ENCODE data around the gene C22orf15.

C22orf15 gene

DNA sequence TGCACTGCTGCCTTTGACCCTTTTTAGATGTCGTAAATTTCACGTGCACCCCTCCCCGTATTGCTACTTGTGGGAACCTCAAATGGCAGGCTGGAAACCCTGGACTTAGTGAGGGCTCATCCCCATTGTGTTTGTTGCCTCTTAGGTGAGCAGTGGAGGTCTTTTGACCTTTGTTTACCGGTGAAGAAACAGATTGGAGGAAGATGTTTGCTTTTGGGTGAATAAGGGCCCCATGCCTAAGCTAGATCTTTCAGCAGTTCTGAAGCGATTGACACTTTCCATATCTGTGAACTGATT is 24.8 kb downstream of the C22orf15 start:
- DNase-seq (ENCODE audit: low read depth in 2 of 2): no peak

DNA sequence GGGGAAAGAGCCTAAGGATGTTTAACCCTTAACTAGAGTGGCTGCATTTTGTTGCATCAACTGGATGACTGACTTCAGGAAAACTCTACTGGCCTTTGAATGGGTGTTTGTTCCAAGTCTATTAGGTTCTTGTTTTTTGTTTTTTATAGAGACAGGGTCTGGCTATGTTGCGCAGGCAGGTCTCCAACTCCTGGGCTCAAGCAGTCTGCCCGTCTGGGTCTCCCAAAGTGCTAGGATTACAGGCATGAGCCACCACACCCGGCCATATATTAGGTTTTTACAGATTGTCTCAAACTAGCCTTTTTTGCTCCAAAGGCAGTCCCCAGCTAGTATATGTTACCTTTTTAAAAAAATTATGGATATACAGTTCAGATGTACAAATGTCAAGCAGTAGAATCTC is 25.1 kb downstream of the C22orf15 start:
- no peak for DNase-seq (ENCODE audit: low read depth in 2 of 2)

DNA sequence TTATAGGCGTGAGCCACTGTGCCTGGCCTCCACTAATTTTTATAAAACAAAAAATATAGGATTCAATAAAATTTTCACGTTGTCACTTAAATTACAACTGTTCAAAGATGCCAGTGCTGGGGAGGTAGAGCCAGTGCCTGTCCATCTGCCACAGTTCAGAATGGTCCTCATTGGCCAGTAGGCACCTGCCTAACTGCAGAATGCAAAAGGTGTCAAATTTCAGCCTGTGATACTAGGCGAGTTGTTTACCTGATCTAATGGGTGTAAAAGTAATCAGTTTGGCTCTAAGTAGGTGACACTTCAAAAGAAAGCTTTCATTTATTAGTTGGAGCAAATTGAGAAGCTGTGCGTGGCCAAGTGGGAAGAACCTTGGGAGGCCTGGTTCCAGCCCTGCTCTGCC is 26.3 kb downstream of the C22orf15 start:
- DNase-seq (ENCODE audit: low read depth in 2 of 2): no peak

DNA sequence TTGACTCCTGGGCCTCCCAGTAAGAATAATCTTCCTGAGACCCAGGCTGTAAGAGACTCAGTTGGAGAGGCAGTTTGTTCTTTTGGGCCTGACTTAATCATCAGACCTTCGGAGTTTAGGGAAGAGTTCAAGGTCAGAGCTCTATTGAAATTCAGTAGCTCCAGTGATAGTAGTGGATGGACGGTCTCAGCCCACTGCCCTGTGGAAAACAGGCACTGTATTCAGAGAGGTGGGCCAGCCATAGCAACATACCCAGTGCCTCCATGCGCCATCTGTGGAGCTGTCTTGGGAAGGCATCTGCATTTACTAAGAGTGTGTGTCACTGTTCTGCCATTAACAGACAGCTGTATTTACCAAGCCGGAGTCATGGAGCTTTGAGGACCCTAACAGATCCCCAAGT is 26.8 kb downstream of the C22orf15 start:
- DNase-seq (ENCODE audit: low read depth in 2 of 2): no peak

DNA sequence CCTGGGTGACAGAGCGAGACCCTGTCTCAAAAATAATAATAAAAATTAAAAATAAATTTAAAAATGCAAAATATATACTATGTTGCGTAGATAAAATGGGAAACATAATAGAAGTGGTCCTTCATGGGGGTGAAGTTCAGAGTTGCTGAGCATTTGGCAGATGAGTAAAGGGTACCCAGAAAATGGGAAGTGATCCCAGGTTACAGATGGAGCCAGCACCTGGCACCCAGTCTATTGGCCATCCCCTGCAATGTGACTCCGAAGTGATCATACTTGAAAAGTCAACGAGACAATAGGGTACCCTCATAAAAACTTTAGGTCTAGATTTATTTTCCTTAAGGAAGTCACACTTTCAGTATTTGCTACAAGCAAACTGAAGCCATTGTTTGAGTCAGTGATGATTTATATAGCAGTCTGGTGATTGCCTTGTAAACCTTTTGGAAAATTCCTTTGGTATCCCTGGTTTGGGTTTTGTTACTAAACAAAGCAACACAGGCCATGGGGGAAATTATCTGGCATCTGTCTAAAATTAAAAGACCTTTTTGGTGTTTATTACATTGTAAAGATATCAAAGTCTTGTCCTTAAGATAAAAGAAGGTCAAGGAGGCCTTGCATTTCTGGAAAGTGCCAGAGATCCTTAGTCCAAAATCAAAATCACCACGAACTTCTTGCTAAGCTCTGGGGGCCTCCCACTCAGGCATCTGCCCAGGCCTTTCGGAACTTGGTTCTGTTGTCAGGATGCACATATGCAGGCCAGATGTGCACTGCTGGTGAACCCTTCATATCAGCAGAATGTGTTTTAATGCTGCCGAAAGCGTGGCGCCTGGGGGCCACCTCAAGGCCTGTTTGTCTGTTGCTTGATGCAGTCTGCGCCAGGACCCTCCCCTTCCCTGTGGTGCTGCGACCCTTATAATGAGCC is 28.3 kb downstream of the C22orf15 start:
- no peak for DNase-seq (ENCODE audit: low read depth in 2 of 2)

DNA sequence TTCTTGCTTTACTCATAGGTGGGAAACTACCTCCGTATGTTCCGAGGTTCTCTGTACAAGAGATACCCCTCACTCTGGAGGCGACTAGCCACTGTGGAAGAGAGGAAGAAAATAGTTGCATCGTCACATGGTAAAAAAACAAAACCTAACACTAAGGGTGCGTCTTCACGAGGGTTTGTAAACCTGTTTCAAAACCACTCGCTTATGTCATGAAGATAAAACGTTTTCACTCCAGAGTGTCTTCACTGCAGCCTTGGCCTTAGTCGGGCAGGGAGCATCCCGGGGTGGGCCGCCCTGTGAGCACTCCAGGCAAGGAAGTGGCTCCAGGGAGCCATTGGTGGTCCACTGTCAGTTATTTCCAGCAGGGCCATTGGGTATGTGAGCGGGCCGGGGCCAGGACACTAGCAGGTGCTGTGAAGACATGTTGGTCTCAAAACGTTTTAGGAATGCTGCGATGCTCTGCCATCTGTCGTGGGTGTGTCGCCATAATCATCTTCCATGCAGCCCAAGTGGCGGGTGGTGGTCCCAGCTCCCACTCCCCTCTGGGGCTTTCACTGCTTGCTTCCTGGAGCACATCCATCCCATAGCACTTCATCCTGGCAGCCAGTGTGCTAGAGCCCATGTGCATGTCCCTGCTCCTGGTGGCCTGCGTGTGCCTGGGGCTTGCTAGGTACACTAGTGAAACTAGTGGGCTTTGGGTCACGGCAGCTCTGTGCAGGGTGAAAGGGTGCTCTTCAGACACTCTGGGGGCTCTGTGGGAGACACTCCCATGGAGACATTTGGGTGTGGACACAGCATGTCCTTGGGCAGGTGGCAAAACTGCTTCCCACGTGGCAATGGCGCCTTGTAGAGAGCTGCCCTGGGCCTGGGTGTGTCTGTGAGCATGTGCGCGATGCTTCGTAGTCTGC is 29.2 kb downstream of the C22orf15 start:
- no peak for DNase-seq (ENCODE audit: low read depth in 2 of 2)

DNA sequence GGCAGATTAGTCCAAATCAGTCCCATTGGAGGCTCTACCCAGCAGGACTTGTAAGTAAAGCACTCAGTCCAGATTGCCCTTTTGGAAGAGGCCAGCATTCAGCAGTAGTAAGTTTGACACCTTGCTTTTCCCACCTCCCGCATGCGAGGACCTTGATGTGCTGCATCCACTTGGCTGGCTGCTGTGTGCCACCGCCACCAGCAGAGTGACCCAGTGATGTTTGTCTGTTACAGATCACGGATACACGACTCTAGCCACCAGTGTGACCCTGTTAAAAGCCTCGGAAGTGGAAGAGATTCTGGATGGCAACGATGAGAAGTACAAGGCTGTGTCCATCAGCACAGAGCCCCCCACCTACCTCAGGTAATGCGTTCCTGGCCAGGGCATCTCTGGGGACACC is 30.5 kb downstream of the C22orf15 start:
- DNase-seq (ENCODE audit: low read depth in 2 of 2): no peak

DNA sequence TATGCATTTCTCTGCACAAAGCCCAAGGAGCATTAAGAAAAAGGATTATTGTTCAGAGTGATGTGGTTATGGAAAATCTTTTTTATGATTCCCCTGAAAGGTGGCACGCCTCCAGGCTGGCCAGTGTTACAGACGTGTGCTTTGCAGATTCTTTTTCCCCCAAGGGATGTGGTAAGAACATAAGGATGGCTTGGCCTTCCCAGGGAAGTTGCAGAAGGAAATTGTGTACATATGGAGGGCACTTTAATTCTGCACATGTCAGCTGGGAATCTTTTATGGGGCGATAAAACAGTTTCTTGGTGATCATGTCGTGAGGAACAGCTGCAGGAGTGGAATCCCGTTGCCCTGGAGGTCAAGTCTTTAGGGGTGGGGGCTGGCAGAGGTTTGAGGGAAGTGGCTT is 33.7 kb downstream of the C22orf15 start:
- DNase-seq (ENCODE audit: low read depth in 2 of 2): no peak

DNA sequence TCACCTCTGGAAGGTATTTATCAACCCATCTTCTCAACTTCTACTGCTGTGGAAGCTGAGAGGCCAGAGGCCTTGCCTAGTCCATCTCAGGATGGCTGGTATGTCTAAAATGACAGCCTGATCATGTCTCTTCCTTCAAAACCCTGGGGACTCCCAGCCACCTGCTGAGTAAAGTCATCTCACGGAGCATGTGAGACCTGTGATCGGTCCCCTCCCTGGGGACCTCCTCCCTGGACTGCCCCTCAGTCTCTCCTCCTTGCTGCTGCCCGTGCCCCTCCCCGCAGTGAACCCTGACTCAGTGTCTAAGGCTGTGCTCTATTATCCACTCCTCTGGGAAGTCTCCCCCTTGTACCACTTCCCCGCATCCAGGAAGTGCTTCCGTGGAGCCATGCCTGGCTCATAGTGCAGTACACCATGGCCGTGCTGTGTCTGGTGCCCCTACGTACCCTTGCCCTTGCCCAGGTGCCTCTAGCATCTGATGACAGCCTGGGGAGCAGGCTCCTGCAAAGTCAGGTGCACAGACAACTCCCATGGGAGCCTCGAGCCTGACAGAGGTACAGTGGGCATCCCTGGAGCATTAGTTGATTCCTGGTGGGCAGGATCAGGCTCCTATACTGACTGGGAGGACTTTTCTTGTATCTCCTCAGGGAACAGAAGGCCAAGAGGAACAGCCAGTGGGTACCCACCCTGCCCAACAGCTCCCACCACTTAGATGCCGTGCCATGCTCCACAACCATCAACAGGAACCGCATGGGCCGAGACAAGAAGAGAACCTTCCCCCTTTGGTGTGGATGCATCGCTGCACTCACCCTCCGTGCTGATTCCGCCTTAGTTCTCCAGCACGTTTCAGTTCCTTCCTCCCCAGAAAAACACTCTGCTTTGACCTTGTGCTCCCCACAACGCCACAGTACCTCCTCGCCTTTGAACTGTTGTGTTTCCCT is 37.8 kb downstream of the C22orf15 start:
- no peak for DNase-seq (ENCODE audit: low read depth in 2 of 2)

DNA sequence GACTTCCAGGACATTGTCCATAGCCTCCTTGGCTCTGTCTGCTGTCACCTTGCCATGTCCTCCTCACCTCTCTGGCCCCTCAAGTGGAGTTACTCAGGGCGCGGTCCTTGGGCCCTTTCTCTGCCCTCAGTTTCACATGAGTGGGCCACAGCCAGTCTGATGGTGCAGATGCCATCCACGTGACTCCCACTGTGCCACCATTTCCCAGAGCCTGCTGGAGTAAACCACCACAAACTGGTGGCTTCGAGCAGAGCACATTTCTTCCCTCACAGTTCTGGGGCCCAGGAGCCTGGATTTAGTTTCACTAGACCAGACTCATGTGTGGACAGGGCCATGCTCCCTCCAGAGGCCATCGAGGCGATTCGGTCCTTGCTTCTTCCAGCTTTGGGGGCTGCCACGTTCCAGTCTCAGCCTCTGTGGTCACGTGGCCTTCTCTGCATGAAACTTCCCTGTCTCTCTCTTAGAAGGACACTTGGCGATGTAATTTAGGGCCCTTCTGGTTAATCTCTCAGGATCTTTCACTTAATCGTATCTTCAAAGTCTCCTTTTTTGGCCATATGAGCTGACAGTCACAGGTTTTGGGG is 38.5 kb downstream of the C22orf15 start:
- DNase-seq (ENCODE audit: low read depth in 2 of 2): no peak

DNA sequence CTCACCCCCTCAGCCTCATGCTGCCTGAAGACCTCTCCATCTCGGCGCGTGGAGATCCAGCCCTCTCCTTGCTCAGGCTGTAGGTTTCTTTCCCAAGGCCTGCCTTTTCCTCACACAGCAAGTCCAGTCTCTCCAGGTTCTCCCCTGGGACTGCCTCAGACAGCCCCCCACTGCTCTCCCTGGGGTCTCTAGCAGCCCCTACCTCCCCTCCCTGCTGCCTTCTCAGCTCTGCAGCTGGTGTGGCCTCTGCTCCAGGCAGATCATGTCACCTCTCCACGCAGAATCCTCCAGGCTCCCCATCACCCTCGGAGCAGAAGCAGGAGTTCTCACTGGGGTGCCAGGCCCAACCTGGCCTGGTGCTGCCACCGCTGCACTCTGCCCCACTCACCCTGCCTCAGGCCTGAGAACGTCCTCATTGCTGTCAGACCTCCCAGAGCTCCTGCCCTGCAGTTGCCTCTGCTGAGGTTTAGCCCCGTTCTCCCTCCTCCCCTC is 39.1 kb downstream of the C22orf15 start:
- DNase-seq (ENCODE audit: low read depth in 2 of 2): no peak

DNA sequence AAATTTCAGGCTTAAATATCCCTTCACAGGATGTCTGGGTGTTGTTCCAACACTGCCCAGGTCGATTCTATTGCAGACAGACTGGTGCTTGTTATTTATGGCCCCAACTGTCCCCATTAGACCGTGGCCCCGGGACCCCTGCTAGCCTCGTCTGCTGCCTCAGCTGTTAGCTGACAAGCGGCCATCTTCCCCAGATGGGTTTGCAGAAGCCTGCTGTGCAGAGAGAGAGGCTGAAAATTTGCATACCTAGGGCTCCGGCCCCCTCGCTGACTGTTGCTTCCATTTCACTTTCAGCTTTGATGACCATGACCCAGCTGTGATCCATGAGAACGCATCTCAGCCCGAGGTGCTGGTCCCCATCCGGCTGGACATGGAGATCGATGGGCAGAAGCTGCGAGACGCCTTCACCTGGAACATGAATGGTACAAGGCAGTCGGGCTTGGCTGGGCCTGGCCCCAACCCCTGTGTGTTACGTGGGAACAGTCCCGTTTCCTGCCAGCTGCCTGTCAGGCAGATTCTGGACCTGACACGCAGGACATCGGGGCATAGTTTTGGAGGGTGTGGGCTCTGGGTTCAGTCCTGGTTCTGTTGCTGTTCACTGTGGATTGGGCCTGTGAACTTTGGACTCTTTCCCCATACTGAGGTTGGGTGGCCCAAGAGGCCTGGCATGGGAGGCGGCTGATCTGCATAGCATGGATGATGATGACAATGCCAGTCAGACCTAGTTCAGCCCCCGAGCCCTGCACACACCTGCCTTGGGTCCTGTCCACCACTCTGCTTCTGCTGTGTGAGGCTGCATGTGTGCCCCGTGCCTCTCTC is 40.4 kb downstream of the C22orf15 start:
- DNase-seq (ENCODE audit: low read depth in 2 of 2): no peak

DNA sequence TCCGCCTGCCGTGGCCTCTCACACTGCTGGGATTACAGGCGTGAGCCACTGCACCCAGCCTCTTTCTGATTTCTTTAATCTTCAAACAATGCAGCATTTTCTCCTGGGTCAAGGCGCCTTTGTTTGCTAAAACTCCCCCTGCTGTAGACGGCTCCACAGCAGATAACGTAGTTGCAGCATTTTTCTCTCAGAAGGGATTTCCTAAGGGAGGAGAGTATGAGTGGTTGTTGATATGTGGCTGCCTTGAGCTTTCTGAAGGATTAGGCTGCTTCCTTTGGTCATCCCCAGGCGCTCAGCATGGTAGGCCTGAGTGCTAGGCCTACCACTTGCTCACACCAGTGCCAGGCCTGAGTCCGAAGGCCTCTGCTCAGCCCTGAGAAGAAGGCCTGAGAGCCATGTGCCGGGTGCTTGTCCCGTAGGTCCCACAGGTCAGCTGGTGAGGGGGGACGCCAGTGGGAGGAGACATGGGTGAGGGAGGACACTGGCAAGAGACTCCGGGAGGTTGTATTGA is 42.0 kb downstream of the C22orf15 start:
- DNase-seq (ENCODE audit: low read depth in 2 of 2): no peak

DNA sequence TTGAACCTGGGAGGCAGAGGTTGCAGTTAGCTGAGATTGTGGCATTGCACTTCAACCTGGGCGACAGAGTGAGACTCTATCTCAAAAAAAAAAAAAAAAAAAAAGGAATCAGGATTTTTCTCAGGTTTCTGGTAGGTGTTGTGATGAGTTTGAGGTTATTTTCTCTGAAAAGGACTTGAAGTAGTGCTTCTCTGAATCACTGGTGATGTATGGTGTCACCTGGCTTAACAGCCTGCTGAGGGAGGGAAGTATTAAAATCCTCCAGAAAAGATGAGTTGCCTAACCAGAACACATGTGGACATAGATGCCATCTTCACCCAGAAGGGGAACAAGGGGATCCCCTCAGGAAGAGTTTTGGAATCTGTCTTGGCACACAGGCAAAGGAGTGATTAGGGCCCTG is 44.0 kb downstream of the C22orf15 start:
- DNase-seq (ENCODE audit: low read depth in 2 of 2): no peak

DNA sequence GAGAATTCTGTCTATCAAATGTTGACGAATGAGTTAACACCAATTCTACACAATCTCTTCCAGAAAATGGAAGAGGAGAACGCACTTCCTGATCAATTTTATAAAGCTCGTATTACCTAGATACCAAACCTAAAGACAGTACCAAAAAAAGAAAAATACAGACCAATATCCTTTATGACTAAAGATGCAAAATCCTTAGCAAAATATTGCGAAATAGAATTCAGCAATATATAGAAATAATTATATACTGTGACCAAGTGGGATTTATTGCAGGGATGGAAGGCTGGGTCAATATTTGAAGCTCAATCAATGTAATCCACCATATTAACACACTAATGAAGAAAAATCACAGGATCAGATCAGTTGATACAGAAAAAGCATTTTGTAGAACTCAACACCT is 49.6 kb downstream of the C22orf15 start:
- DNase-seq (ENCODE audit: low read depth in 2 of 2): no peak
